ENCODE results near the gene ARID3B.
"Not testable (repeated sequence)": the region's sequence is repeated elsewhere in the genome, so short reads cannot be mapped to it uniquely, and the experiment has no call there.

ARID3B gene

DNA sequence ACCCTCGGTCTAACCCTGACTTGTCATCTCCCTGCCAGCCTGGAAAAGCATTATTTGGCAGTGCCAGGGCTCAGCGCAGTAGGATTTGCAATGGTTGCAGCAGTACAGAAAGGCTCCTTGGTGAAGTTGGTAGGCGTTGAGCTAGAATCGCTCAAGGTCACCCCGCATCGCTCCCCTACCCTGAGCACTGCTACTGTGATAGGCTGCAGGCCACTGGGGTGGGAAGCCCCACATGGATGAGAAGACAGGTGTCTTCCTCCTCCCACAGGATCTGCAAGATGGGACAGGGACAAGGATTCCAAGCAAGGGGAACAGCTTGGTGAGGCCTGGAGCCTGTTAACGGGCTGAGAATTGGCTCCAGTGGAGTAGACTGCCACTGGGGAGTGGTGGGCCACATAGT, 85.3 kb downstream of the ARID3B start:
- DNase-seq: no peak

DNA sequence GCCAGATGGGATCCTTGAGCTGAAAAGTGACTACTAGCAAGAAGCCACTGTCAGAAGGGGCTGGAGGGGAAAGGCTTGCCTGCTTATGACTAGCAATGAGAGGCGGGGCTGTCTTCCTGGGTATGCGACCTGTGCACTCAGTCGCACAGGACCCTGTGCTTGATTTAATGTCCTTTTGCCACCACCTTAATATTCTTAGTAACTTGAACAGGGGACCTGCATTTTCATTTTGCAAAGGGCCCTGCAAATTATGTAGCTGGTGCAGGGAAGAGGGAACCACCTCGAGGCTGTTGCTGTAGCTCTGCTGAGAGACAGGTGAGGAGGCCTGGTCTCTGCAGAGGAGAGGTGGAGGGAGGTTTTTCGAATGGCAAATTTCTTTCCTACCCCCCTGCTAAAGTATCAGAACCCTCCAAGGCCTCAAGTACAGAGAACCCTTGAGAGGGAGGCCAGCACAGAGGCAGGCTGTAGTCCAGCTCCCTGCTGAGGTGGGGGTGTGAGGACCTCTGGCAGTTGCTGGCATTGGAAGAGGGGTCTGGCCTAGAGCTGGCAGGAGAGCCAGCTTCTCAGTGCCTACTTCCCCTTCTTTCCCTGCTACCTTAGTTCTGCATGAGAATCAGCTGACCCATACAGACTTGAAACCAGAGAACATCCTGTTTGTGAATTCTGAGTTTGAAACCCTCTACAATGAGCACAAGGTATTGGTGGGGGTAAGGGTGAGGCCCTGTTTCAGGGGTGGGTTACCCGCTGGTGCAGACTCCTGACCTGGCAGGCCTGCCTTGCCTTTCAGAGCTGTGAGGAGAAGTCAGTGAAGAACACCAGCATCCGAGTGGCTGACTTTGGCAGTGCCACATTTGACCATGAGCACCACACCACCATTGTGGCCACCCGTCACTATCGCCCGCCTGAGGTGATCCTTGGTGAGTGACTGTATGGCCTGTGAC, 86.0 kb downstream of the ARID3B start:
- DNase-seq: no peak

DNA sequence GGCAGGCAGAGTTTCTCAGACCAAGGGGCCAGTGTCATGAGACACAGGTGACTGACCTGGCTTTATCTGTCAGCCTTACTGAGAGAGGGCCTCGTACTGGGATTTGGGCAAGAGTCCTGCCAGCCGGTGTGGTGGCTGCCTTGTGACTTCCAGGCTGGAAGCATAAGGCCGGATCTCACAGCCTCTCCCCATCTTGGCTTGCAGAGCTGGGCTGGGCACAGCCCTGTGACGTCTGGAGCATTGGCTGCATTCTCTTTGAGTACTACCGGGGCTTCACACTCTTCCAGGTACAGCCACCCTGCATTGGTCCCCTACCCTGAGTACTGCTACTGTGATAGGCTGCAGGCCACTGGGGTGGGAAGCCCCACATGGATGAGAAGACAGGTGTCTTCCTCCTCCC, 86.7 kb downstream of the ARID3B start:
- DNase-seq: no peak

DNA sequence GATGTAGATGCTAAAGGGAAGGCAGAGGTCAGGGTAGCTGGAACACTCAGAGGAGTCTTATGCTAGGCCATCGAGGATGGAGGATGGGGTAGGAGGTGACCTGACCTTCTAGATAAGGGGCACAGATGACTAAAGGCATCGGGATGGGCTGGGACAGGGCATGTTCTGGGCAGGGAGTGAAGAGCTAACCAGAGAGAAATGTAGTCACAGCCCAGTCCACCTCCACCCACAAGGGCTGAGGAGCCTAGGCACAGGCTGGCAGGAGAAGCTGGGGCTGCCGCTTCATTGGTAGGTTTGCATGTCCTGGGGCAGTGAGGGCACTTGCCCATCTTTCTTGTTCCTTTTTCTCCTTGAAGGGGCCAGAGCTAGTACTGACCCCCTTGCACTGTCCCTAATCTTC, 87.2 kb downstream of the ARID3B start:
- no peak for DNase-seq

DNA sequence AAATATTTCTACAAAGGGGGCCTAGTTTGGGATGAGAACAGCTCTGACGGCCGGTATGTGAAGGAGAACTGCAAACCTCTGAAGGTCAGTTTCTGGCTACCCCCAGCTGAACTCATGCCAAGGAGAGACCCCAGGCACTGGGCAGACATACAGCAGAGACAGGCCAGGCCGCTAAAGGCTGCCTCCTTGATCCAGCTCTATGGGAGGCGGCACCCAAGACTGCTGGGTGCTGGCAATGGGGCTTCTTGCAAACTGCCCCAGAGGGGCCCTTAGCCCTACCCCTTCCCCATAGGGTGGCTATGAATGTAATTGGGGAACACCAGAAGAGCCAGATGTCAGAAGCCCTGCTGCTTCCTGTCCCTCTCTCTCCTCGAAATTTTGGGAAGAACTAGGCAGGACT, 87.9 kb downstream of the ARID3B start:
- no peak for DNase-seq

DNA sequence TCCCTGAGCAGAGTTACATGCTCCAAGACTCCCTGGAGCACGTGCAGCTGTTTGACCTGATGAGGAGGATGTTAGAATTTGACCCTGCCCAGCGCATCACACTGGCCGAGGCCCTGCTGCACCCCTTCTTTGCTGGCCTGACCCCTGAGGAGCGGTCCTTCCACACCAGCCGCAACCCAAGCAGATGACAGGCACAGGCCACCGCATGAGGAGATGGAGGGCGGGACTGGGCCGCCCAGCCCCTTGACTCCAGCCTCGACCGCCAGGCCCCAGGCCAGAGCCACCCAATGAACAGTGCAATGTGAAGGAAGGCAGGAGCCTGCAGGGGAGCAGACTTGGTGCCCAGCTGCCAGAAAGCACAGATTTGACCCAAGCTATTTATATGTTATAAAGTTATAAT, 88.7 kb downstream of the ARID3B start:
- not testable (repeated sequence) for DNase-seq

DNA sequence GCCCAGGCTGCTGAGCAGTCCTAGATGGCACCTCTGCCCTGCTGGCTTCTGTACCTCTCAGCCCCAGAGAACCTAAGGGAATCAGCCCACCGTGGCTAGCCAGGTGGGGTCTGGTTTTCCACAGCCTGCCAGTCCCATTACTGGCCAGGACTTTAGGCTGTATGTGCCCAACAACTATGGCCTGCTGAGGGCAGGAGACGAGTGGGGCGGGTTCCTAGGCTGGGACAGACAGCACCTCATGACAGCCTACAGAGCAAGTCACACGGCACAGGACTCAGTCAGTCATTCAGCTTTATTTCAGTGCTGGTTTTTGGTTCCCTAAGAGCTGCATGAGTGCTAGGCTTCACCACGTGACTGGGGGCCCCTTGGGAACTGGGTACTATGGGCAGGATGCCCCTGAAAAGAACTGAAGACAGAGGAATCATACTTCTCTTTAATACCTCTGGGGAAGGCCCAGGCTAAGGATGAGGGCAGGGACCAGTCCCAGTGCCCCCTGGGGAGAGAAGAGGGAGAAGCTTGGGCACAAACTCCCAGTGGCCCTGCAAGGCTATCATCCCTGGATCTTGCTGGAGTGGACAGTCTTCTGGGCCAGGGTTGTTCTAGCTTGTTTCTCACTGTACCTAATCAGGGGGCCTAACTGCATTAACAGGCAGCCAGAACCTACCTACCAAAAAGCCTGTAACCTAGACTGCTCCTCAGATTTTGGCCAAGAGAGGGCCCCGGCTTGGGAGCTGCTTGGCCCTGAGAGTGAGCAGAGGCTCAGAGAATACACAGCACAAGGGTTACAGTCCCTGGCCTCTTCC, 89.5 kb downstream of the ARID3B start:
- DNase-seq: no peak

DNA sequence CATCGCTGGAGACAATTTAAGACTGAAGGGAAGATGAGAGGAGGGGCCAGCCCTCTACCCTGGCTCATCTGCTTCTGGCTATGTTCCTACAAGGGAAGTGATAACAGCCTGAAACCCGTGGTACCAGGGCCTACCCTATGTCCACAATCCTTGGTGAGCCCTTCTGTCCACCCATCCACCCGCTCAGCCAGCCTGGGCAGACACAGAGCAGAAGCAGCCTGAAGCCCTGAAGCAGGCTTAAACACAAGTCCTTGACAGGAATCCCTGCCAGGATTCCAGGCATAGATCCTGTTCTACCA, 90.0 kb downstream of the ARID3B start:
- no peak for DNase-seq

DNA sequence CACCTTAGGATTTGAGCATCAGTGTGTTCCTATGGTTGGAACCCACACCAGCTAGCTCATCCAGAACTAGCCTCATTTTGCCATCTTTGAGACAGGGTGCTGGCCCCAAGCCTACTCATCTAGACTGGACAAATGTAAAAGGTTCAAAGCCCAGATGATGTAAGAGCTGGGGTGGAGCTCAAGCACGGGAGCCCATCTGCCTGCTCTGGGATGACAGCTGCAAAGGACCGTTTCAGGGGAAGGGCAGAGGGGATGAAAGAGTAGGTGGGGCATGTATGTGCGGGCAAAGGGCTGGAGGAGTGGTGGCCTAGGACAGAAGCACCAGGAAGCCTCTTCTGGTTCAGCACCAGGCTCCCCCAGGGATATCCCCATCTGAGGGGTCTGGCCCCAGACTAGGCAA, 90.4 kb downstream of the ARID3B start:
- DNase-seq: no peak

DNA sequence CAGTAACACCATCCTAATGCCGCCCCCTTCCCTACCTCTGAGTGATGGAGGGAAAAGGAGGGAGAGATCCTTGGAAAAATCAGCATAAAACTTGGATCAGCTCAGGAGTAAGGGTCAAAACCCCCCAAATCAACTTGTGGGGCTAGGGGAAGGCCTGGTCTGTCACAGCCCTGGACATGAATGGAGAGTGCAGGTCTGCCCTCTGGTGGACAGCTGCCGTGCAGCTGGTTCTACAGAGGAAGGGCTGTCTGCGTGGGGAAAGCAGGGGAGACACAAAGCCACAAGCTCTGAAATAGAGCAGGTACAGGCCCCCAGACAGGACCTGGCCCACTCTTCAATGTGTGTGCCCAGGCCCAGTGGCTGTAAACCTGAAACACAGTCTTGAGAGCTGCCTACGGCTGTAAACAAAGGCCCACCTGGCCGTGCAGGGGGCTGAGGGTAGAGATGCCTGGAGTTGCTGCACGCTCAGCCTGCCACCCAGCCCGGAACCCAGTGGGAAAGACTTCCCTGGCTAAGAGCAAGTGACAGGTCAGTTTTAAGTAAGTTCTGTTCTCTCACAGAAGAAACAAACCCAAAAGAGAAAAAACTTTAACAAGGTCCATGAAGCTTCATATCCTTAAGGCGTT, 91.0 kb downstream of the ARID3B start:
- DNase-seq: peak; percentile 69 to 75

DNA sequence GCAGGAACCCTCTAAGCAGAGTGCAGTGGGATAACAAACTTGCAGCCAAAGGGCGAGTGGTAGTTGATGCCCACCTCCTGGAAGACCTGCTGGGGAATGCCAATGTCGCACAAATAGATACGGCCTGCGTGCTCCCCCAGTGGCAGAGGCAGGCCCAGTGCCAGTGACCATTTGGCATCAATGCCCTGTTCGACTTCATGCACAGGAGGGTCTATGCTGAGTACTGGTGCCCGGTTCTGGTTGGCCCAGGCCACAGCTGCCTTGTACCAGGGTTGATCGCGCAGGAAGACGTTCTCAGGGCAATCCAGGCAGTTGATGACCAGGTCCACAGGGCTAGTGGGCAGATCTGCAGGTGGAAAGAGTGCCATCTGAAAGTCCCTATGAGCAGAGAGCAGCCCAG, 91.6 kb downstream of the ARID3B start:
- DNase-seq: no peak

DNA sequence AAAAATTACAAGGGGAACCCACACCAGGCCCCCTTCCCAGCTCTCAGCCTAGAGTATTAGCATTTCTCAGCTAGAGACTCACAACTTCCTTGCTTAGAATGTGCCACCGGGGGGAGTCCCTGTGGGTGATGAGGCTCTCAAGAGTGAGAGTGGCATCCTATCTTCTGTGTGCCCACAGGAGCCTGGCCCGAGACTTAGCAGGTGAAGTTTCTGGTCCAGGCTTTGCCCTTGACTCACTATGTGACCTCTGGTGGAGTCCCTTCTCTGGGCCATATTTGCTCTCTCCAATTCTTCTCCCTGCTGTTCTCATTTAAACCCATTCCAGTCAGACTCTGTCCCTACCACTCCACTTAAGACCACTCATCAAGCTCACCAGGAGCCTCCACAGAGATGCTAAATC, 92.8 kb downstream of the ARID3B start:
- DNase-seq: no peak

DNA sequence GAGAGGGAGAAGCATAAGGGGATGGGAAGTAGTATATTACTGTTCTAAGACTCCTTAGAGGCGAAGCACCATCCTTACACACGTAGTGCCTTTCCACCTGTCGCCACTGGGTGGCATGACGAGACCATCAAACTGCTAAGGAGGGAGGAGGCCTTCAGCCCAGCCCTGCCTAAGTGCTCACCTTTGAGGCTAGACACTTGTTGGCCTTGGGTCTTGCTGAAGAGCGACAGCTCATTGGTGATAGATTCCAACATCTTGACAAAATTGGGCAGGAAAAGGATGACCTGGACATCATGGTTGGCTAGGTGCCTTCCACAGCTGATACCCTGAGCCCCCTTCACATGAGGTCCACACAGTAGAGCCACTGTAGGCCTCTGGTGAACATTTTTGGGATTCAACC, 94.2 kb downstream of the ARID3B start:
- peak; percentile 76 to 78 for DNase-seq

DNA sequence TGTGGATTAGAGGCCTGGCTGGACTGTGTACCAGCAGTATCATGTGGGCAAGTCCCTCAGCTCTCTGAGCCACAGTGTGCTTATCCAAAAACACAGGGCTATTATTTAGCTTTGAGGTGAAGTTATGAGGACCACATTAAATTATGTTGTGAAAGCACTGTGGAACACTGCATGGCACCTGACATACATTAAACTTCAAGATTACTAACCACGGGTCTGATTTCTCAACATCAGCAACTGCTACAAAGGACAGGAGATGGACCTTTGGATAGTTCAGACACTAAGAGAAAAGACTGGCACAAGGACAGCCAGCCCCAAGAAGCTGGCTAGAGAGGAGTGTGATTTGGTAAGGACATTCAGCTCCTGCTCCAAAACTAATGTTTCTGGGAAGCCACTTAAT, 96.0 kb downstream of the ARID3B start:
- no peak for DNase-seq

DNA sequence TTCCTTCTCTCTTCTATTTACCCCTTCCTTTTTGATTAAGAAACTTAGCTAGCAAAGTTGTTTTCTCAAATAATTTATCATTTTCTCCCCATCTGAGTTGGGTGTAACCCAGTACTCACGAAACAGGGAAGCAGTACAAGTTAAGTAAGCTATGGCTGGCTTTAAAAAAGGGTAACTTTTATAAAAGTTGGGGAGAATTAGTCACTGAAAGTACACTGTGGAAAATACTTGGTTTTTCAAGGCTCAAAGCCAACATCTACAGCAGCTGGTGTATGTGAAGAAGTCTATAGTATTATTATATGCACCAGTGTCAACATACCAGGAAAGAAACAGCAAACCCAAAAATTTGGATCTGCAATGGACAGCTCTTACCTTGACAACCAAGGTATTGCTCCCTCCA, 100.1 kb downstream of the ARID3B start:
- DNase-seq: no peak

DNA sequence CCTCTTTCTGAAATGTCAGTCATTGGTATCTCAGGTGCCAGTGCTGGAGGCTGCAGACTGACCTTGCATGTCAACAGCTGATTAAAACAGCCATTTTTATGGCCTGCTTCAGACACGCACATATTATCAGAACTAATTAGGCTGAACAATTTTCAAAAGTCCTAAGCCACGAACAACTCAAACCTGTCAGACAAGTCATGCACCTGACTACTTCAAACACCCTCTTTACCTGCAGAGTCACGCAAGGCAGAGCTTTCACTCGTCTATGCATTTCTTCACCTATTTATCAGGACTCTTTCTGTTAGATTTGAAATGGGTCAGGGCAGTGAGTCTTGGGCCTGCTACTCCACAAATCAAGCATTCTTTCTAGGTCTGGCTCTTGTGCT, 101.3 kb downstream of the ARID3B start:
- no peak for DNase-seq

DNA sequence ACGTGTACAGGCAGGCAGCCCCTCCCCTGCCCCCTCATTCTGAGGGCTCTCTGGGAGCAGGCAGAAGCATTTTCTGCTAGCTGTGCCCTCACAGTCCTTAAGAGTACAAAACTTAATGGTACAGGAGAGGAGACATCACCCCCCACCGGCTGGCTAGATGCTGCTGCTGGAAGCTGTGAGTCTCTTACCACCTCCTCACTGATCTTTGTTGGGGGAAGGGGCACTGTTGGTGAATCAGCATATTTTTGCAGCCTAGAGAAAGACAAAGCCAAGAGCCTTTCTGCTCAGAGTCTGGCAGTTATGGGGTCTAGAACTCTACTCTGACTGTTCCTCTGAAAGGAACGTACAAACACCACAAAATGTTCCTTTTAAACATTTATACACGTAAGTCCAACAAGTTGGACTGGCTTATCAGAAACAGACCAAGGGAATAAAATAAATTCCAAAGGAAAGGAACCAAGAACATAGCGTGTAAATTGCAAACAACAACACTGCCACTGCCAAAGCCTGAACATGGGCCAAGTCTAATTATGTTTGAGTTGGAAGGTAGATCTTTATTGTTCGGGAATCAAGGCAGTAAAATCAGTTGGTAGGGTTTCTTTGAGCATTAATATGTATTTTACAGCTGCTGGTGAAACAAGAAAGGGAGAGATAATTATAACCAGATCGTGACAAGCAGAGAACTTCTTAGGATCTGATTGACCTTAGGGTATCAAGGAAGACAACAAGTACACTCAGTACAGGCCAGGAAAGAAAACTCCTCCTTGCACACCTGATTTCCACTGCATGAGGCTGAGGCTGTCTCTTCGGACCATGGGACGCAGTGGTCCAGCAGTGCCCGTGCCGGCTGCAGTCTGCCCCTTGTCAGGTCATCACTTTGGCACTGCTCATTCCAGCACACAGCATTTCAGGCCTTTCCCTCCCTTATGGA, 102.0 kb downstream of the ARID3B start:
- DNase-seq: no peak

DNA sequence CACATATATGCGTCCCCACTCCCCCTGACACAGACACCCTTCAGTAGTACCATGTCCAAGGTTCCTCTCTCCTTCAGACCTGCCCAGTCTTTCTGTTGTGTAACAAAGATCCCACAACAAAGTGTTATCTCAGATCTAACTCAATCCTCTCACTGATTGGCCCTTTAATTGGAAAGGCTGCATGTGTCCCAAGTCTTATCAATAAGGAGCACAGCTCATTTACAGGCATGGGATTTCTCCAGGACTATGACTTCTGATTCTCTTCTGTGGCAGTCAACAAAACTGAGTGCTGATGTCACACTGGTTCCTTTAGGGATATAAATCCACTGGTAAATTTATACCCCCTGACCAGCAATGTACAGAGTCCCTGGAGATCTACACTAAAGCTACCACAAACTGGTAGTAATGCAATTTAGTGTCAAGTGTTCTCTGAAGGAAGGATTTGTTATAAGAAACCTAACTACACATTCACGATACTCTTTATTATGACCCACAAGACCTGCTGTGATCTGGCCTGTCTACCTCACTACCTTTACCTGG, 102.7 kb downstream of the ARID3B start:
- DNase-seq: no peak

DNA sequence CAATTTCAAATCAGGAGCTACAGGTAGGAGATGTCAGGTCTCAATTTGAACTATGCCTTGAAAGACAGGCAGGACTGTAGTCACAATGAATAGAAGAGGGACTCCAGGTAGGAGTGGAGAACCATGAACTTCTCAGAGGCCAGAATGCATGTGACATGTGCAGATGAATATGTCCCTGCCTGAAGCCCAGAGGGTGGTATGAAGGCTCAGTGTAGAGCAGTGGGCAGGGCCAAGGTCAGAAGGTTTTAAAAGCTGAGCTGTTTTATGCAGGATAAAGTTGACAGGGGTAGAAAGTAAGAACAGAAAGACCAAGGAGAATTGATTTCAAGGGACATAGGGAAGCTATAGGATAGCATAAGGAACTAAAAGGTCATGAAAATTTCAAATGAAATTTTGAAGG, 105.5 kb downstream of the ARID3B start:
- no peak for DNase-seq

All from stimulated activated CD4-positive, alpha-beta T cell treated with anti-CD3 and anti-CD28 coated beads, Interleukin-2, amount 100 ng/mL, for 24 hours (primary cell).